Rectal smooth muscle tissue (tissue), 1 donor: ENCODE measurements around the gene CKB.

Experiments used
- H3K27ac ChIP-seq: one replicate; pipeline ENCODE4 v1.7.0; 2013; ENCODE audit warnings: low read depth, low read length, inconsistent platforms
- H3K27me3 ChIP-seq: one replicate; pipeline ENCODE4 v1.7.0; 2013; ENCODE audit warnings: low read length; ENCODE audit not compliant: control insufficient read depth, insufficient read depth
- H3K36me3 ChIP-seq: one replicate; pipeline ENCODE4 v1.7.0; 2013; ENCODE audit warnings: low read length; ENCODE audit not compliant: control insufficient read depth, insufficient read depth
- H3K4me1 ChIP-seq: one replicate; pipeline ENCODE4 v1.7.0; 2013; ENCODE audit warnings: low read length; ENCODE audit not compliant: control insufficient read depth, insufficient read depth
- H3K4me3 ChIP-seq: one replicate; pipeline ENCODE4 v1.7.0; 2013; ENCODE audit warnings: low read length
- H3K9ac ChIP-seq: one replicate; pipeline ENCODE4 v1.7.0; 2013; ENCODE audit warnings: low read length

CKB gene

DNA sequence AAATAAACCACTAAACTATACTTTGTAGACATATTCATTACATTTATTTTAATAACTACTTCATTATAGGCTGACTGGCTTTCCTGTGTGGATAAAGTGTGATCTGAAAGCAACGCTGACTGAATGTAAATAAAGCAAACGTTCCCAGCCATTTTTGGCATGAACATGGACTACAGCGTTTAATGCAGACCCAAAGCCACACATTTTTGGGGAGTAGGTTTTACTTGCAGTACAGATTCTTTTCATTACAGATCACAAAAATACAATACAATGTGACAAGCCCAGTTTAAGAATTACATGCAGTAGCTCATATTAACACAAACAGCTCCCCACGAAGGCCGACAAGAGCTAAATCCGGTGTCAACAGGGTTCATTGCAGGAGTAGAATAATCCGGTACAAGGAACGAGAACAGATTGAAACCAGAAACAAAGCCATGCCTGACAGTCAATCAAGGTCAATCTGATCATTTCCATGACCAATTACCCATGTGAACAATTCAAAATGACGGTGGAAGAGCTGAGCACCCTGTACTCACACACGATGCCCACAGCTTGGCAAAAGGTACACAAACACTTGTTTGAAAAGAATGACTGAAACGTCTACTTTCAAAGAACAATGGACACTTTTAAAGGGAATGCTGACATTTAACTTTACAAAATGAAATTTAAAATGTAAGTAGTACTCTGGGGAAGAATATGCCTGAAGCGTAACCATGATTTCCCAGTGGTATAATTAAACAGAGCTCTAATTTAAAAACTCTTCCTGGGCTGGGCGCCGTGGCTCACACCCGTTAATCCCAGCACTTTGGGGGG, 34.5 kb upstream of the CKB start:
- Histone ChIP-seq H3K27ac (peak overlapping the region; percentile 76), H3K4me1 (peaks cover 31% of the 10 kb centered on the region), H3K9ac (no peak overlapping the region), H3K27me3 (no peaks in the 10 kb centered on the region), H3K36me3 (peaks cover 2% of the 10 kb centered on the region), H3K4me3 (no peak overlapping the region)

- H3K9ac ChIP-seq: no peak overlapping the region
- no peak overlapping the region for H3K4me3 ChIP-seq
- peaks cover 37% of the 10 kb centered on the region for H3K4me1 ChIP-seq
- H3K36me3 ChIP-seq: peaks cover 2% of the 10 kb centered on the region
- no peaks in the 10 kb centered on the region for H3K27me3 ChIP-seq
- peak overlapping the region; percentile 5 for H3K27ac ChIP-seq
Measured at GRCh38 chr14:103555559-103556337, 33.1 kb upstream of the CKB start.

- no peaks in the 10 kb centered on the region for H3K27me3 ChIP-seq
- H3K9ac ChIP-seq: no peak overlapping the region
- H3K36me3 ChIP-seq: no peaks in the 10 kb centered on the region
- H3K4me1 ChIP-seq: peaks cover 47% of the 10 kb centered on the region
- H3K27ac ChIP-seq: peak overlapping the region; percentile 98
- no peak overlapping the region for H3K4me3 ChIP-seq
Measured at GRCh38 chr14:103552846-103553210, 30.2 kb upstream of the CKB start.

GRCh38 chr14:103552011-103552845, 29.6 kb upstream of the CKB start:
- H3K4me3 ChIP-seq: peak overlapping the region; percentile 49
- H3K36me3 ChIP-seq: no peaks in the 10 kb centered on the region
- no peak overlapping the region for H3K9ac ChIP-seq
- peak overlapping the region; percentile 98 for H3K27ac ChIP-seq
- H3K27me3 ChIP-seq: no peaks in the 10 kb centered on the region
- peaks cover 45% of the 10 kb centered on the region for H3K4me1 ChIP-seq

GRCh38 chr14:103551338-103551762, 28.7 kb upstream of the CKB start:
- H3K27ac ChIP-seq: peak overlapping the region; percentile 98
- H3K27me3 ChIP-seq: no peaks in the 10 kb centered on the region
- H3K36me3 ChIP-seq: no peaks in the 10 kb centered on the region
- no peak overlapping the region for H3K9ac ChIP-seq
- H3K4me1 ChIP-seq: peaks cover 45% of the 10 kb centered on the region
- H3K4me3 ChIP-seq: peak overlapping the region; percentile 49

DNA sequence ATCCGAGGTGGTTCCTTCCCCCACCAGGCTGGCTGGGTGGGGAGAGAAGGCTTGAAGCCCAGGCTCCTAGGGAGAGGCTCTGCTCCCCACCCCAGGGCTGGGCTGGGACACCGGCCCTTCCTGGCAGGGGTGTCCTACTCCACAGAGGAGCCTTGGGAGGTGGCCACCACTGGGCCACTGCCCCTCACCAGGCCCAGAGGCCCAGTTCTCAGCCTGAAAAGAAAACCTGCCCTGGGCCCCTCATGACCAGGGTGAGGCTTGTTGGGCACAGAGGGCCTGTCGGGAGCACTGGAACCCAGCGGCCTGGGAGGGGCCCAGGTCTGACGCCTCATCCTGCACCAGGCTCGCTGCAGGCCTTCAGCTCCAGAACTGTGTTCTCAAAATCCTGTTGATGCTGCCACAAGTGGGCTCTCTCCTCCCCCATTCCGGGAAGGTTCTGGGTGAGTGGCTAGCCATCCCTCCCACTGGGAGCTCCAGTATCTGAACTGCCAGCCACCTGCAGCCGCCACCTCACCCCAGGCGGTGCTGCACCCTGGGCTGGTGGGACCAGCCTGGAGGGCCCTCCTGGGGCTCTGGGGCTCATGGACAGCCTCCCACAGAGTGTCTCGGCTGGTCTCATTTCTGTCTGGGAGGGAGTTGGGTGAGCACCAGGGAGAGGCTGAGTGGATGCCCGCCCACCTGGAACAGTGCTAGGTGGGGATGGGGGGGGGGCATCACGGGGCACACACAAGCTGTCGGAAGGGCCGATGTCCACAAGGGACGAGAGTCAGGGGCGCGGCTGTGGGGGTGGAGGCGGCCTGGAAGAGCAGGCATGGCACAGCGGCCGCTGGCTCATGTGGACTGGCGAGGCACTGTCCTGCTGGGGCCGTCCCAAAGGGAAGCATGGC, 28.1 kb upstream of the CKB start:
- Histone ChIP-seq H3K27ac (peak overlapping the region; percentile 98), H3K27me3 (no peaks in the 10 kb centered on the region), H3K9ac (no peak overlapping the region), H3K4me3 (peak overlapping the region; percentile 49), H3K36me3 (no peaks in the 10 kb centered on the region), H3K4me1 (peaks cover 47% of the 10 kb centered on the region)

DNA sequence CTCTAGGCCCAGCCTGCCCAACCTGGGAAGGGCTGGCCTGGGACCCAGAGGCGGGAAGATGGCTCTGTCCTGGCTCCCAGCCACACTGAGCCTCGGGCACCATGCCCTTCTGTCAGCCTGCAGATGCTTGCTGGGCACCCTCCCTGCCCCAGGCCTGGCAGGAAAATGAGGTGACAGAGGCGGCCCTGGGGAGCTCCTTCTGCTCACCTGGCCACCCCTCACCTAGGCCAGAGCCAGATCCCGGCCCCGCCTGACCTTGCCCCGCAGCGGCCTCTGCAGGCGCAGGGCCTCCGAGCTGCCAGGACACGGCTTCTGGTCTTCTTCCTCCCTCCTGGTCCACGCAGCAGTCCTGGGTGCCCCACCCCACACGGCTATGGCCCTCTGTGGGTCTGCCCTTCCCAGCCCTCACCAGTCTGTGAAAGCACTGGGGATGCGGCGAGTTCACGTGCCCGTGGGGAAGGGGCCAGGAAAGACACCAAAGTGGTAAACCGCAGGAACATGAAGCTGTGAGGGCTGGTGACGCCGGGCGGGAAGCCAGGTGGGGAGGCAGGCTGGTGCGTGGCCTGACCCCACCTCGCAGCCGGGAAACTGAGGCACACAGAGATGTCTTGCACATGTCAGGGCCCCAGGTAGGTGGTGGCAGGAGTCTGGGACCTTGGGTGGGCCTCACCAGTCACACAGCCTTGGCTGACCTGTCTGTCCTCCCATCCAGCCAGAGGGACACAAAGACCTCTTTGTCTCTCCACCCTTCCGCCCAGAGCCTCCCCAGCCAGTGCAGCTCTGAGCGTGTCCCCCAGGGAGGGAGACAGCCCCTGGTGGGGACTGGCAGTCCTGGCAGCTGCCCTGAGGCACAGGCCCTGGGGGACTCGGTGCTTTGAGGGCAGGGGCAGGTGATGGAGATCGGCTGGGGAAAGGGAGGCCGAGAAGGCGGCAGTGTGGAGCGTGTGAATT, 27.0 kb upstream of the CKB start:
- no peak overlapping the region for H3K9ac ChIP-seq
- no peak overlapping the region for H3K4me3 ChIP-seq
- peak overlapping the region; percentile 98 for H3K27ac ChIP-seq
- no peaks in the 10 kb centered on the region for H3K27me3 ChIP-seq
- H3K4me1 ChIP-seq: peaks cover 52% of the 10 kb centered on the region
- H3K36me3 ChIP-seq: no peaks in the 10 kb centered on the region

DNA sequence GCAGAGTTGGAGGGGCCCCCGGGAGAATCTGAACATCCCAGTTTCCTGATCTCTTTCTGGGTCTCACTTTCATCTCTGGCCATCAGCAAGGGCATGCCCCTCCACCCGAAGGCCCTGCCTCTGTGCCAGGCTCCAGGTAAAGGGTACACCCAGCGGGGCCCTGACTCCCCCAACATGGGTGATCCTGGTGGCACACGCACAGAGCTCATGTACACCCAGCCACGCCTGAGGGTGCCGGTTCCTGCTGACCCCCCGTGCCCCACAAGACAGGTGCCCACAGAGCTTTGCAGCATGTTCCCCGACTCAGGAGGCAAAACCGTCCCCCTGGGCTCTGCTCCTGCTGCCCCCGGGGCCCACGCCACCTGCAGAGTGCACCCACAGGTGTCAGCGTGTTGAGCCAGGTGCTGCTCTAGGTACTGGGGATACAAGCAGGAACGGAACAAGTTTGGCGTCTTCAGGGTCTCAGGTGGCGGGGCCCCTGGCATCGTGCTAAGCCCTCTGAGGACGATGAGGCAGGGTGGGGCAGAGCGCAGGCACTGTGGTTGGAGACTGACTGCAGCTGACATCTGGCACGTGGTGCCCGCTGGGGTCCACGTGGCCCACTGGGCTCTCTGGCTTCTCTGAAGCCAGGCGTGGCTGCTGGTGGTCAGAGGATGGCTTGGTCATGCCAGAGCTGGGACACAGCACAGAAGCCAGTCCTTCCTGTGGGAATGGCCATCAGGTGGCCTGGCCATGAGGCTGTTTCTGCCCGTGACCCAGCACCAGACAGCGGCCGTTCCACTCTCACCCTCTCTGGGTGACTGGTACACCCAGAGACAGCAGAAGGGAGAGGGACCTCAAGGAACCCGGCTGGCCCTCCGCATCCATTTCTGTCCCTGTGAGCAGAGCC, 26.1 kb upstream of the CKB start:
- no peak overlapping the region for H3K4me3 ChIP-seq
- peaks cover 60% of the 10 kb centered on the region for H3K4me1 ChIP-seq
- H3K27me3 ChIP-seq: no peaks in the 10 kb centered on the region
- H3K36me3 ChIP-seq: no peaks in the 10 kb centered on the region
- H3K9ac ChIP-seq: no peak overlapping the region
- H3K27ac ChIP-seq: peak overlapping the region; percentile 98

- H3K36me3 ChIP-seq: no peaks in the 10 kb centered on the region
- H3K9ac ChIP-seq: no peak overlapping the region
- no peaks in the 10 kb centered on the region for H3K27me3 ChIP-seq
- no peak overlapping the region for H3K4me3 ChIP-seq
- H3K27ac ChIP-seq: peak overlapping the region; percentile 4
- H3K4me1 ChIP-seq: peaks cover 67% of the 10 kb centered on the region
Measured at GRCh38 chr14:103547941-103548462, 25.4 kb upstream of the CKB start.

- peaks cover 68% of the 10 kb centered on the region for H3K4me1 ChIP-seq
- H3K9ac ChIP-seq: no peak overlapping the region
- no peaks in the 10 kb centered on the region for H3K27me3 ChIP-seq
- peak overlapping the region; percentile 21 for H3K27ac ChIP-seq
- no peak overlapping the region for H3K4me3 ChIP-seq
- H3K36me3 ChIP-seq: no peaks in the 10 kb centered on the region
Measured at GRCh38 chr14:103547455-103547940, 24.9 kb upstream of the CKB start.
